GDM1 (cell line): Measurements from ENCODE around the gene NF2.

ENCODE experiments used
- DNase-seq: peaks from one replicate; lab custom pipeline; 2025; lab: John Stamatoyannopoulos, UW

NF2 gene

GRCh38 chr22:29723766-29724165 lies 120.3 kb downstream of the NF2 start:
- DNase-seq: no peak

- DNase-seq: no peak
Measured at GRCh38 chr22:29724843-29725242, 121.4 kb downstream of the NF2 start.

- DNase-seq: no peak
Measured at GRCh38 chr22:29726106-29726505, 122.7 kb downstream of the NF2 start.

- no peak for DNase-seq
Measured at GRCh38 chr22:29726512-29727130, 123.2 kb downstream of the NF2 start.

- DNase-seq: no peak
Measured at GRCh38 chr22:29727131-29727523, 123.7 kb downstream of the NF2 start.

- no peak for DNase-seq
Measured at GRCh38 chr22:29729161-29729560, 125.7 kb downstream of the NF2 start.

GRCh38 chr22:29731058-29731850 lies 127.8 kb downstream of the NF2 start:
- no peak for DNase-seq

GRCh38 chr22:29732883-29733282 lies 129.4 kb downstream of the NF2 start:
- no peak for DNase-seq

- no peak for DNase-seq
Measured at GRCh38 chr22:29733362-29734201, 130.1 kb downstream of the NF2 start.

- no peak for DNase-seq
Measured at GRCh38 chr22:29734406-29734805, 131.0 kb downstream of the NF2 start.

- no peak for DNase-seq
Measured at GRCh38 chr22:29734838-29735237, 131.4 kb downstream of the NF2 start.

GRCh38 chr22:29735416-29735815 lies 132.0 kb downstream of the NF2 start:
- no peak for DNase-seq

- no peak for DNase-seq
Measured at GRCh38 chr22:29737251-29738117, 134.1 kb downstream of the NF2 start.

- no peak for DNase-seq
Measured at GRCh38 chr22:29738118-29738815, 134.8 kb downstream of the NF2 start.

- DNase-seq: no peak
Measured at GRCh38 chr22:29739346-29739875, 136.0 kb downstream of the NF2 start.

GRCh38 chr22:29740216-29740615 lies 136.8 kb downstream of the NF2 start:
- DNase-seq: no peak

GRCh38 chr22:29741926-29742325 lies 138.5 kb downstream of the NF2 start:
- DNase-seq: no peak

GRCh38 chr22:29742326-29742725 lies 138.9 kb downstream of the NF2 start:
- no peak for DNase-seq

- DNase-seq: no peak
Measured at GRCh38 chr22:29744902-29745301, 141.5 kb downstream of the NF2 start.

- no peak for DNase-seq
Measured at GRCh38 chr22:29747832-29748231, 144.4 kb downstream of the NF2 start.
